ENCODE results near the gene PARP4.
A peak's percentile ranks its signal among the peaks of the same experiment; 100 is the strongest.

The PARP4 gene

DNA sequence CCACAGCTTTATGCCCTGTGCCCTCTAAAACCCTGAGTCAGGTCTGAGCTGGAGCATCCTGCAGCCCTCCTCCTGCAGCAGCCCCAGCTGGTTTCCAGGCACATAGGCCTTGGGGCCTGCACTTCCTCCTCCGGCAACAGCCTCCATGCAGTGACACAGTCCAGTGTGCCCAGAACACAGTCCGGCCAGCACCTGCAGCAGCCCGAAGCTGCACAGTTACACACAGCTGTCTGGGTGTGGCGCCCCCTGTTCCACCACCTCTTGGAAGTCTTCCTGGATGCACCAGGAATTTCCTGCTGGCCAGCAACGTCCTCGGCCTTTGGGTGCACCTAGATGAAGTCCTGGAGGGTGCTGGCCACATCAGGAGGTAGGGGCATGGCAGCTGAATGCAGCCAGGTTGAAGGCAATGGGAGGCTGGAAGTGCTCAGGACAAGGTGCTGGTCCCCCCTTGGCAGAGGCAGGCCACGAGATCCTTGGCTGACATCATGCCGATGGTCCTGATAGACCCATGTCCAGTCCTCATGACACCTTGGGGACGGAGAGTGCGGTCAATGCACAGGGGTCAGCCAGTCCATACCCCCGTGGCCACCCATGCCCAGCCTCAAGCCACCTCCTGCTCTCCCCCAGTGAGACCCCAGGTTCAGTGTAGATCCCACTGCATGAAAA lies 27.1 kb upstream of the PARP4 start:
- no peak for DNase-seq (ENCODE audit: low read depth)
- no peak overlapping the region for H3K4me3 ChIP-seq (ENCODE audit: low read depth, low read length)
- TF ChIP-seq, protein P1, sequence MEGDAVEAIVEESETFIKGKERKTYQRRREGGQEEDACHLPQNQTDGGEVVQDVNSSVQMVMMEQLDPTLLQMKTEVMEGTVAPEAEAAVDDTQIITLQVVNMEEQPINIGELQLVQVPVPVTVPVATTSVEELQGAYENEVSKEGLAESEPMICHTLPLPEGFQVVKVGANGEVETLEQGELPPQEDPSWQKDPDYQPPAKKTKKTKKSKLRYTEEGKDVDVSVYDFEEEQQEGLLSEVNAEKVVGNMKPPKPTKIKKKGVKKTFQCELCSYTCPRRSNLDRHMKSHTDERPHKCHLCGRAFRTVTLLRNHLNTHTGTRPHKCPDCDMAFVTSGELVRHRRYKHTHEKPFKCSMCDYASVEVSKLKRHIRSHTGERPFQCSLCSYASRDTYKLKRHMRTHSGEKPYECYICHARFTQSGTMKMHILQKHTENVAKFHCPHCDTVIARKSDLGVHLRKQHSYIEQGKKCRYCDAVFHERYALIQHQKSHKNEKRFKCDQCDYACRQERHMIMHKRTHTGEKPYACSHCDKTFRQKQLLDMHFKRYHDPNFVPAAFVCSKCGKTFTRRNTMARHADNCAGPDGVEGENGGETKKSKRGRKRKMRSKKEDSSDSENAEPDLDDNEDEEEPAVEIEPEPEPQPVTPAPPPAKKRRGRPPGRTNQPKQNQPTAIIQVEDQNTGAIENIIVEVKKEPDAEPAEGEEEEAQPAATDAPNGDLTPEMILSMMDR (IDR thresholded peaks at IDR 0.05; ENCODE audit: insufficient read depth, low read depth, low read length, missing control alignments), result no peak

DNA sequence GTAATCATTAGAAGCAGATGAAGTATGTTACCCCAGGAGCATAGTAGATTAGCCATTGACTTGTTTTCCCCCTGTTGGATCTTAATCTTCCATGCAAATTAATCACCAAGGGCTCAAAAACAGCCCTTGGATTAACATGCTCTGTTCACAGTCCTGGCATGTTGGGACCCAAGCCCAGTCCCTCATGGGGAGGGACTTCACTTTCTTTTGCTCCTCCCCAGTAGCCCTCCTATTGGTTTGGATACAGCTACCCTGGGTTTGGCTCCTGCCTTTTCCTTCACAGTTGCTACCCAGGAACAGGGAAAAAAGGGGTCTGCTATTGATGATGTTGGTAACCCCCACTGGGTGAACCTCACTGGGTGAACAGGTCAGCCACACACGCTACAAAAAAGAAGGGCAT lies 16.9 kb upstream of the PARP4 start:
- no peak overlapping the region for H3K4me3 ChIP-seq (ENCODE audit: low read depth, low read length)
- no peak for DNase-seq (ENCODE audit: low read depth)
- TF ChIP-seq, protein P1 (IDR thresholded peaks at IDR 0.05; ENCODE audit: insufficient read depth, low read depth, low read length, missing control alignments), result no peak

DNA sequence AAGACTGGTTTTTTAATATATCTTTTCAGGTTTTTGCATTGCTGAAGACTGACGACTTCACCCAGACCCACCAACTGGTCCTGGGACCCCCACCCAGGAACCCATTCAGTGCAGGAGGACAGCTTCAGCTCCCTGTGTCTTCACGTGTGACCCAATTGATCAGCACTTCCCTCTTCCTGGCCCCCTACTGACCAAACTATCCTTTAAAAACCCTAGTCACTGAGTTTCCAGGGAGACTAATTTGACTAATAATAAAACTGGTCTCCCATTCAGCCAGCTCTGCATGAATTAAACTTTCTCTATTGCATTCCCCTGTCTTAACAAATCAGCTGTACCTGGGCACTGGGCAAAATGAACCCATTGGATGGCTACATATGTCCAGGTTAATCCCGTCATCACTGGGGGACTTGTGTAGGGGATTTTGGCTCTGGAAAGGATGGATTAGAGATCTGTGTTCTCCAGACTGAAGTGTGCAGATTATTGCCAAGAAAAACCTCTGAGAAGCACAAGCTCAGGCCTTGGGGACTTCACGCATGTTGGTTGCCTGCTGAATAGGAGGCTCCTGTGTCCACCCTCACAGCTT lies 16.3 kb upstream of the PARP4 start:
- DNase-seq (ENCODE audit: low read depth), result no peak
- H3K4me3 ChIP-seq (ENCODE audit: low read depth, low read length), result no peak overlapping the region
- TF ChIP-seq, protein P1 (IDR thresholded peaks at IDR 0.05; ENCODE audit: insufficient read depth, low read depth, low read length, missing control alignments), result no peak

GRCh38 chr13:24527266-24527775 lies 14.7 kb upstream of the PARP4 start:
- H3K4me3 ChIP-seq (ENCODE audit: low read depth, low read length), result no peak overlapping the region
- no peak for DNase-seq (ENCODE audit: low read depth)
- TF ChIP-seq, protein P1 (IDR thresholded peaks at IDR 0.05; ENCODE audit: insufficient read depth, low read depth, low read length, missing control alignments), result no peak

DNA sequence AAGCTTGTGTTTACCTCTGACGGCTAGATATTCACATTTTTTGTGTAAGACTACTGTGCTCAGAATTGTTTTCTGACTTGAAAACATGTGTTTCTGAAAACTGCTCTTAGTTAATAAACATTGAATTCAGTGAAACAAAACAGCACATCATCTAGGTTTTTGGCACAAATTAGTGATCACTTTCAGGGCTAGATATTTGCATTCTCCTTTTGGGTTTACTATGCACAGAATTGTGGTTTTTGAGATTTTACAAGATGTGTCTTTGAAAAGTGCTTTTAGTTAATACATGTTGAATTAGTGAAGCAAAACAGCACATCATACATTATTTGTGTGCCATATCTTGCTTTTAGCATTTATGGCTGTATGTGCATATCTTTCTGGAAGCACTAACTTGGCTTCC lies 8.2 kb upstream of the PARP4 start:
- TF ChIP-seq, protein P1 (IDR thresholded peaks at IDR 0.05; ENCODE audit: insufficient read depth, low read depth, low read length, missing control alignments), result no peak
- no peak for DNase-seq (ENCODE audit: low read depth)
- no peak overlapping the region for H3K4me3 ChIP-seq (ENCODE audit: low read depth, low read length)

- H3K4me3 ChIP-seq (ENCODE audit: low read depth, low read length), result no peak overlapping the region
- DNase-seq (ENCODE audit: low read depth), result no peak
- TF ChIP-seq, protein P1 (IDR thresholded peaks at IDR 0.05; ENCODE audit: insufficient read depth, low read depth, low read length, missing control alignments), result no peak
These were observed 4.3 kb upstream of the PARP4 start for GRCh38 chr13:24516919-24517318.

- no peak for DNase-seq (ENCODE audit: low read depth)
- peak overlapping the region; percentile 89 for H3K4me3 ChIP-seq (ENCODE audit: low read depth, low read length)
- TF ChIP-seq, protein P1 (IDR thresholded peaks at IDR 0.05; ENCODE audit: insufficient read depth, low read depth, low read length, missing control alignments), result no peak
These were observed 283 bp upstream of the PARP4 start for GRCh38 chr13:24512908-24513213.
